Fibroblast of lung (primary cell): ENCODE results near the gene OR6C70. TPM values are rescaled to one million over a fixed set of nuclear protein-coding genes. Genes with fewer than 3 reads are reported as not detected.
"Not testable (repeated sequence)": the region's sequence is repeated elsewhere in the genome, so short reads cannot be mapped to it uniquely, and the experiment has no call there.

Experiments used
- DNase-seq, 2 donors: peaks; one replicate each; pipeline versions ENCODE4 v3.0.0 to v3.0.0-alpha.2; 2010; ENCODE audit warnings: low read depth in 2 of 2
- H2AFZ ChIP-seq: 2 replicates; pipeline ENCODE4 v1.5.1; 2012; ENCODE audit warnings: low read length, control low read depth, inconsistent platforms
- H3K27ac ChIP-seq: 2 replicates; pipeline ENCODE4 v1.5.1; 2011; ENCODE audit warnings: low read length, control low read depth; ENCODE audit not compliant: insufficient read depth
- H3K27me3 ChIP-seq: 2 replicates; pipeline ENCODE4 v1.5.1; 2011; ENCODE audit warnings: mild to moderate bottlenecking, low read length; ENCODE audit not compliant: control insufficient read depth, insufficient read depth
- H3K36me3 ChIP-seq: 2 replicates; pipeline ENCODE4 v1.5.1; 2011; ENCODE audit warnings: low read length; ENCODE audit not compliant: control insufficient read depth, insufficient read depth
- H3K4me1 ChIP-seq: 2 replicates; pipeline ENCODE4 v1.5.1; 2011; ENCODE audit warnings: low read length; ENCODE audit not compliant: control insufficient read depth, insufficient read depth; ENCODE audit errors: extremely low read depth
- H3K4me2 ChIP-seq: 2 replicates; pipeline ENCODE4 v1.5.1; 2011; ENCODE audit warnings: low read length, control low read depth; ENCODE audit not compliant: insufficient read depth; ENCODE audit errors: extremely low read depth
- H3K4me3 ChIP-seq, 4 experiments: fragments of 200-600 bp in 1 of 4; sonication (generic) in 1 of 4; replicated peaks in 1 of 4; 2 replicates each; pipeline ENCODE4 v1.5.1; 2011 to 2016; ENCODE audit warnings: low read length in 4 of 4, low read depth in 3 of 4, mild to moderate bottlenecking in 3 of 4, control low read depth in 2 of 4, inconsistent platforms in 1 of 4, mixed read lengths in 1 of 4; ENCODE audit not compliant: insufficient read depth in 1 of 4; ENCODE audit errors: control extremely low read depth in 1 of 4
- H3K79me2 ChIP-seq: 2 replicates; pipeline ENCODE4 v1.5.1; 2012; ENCODE audit warnings: mild to moderate bottlenecking, low read length, inconsistent platforms; ENCODE audit not compliant: control insufficient read depth, insufficient read depth
- H3K9ac ChIP-seq: 2 replicates; pipeline ENCODE4 v1.5.1; 2011; ENCODE audit warnings: mild to moderate bottlenecking, low read length, control low read depth; ENCODE audit not compliant: insufficient read depth
- H3K9me3 ChIP-seq: 2 replicates; pipeline ENCODE4 v1.5.1; 2012; ENCODE audit warnings: low read depth, low read length; ENCODE audit not compliant: control insufficient read depth, insufficient read depth
- H4K20me1 ChIP-seq: 2 replicates; pipeline ENCODE4 v1.5.1; 2011; ENCODE audit warnings: low read length; ENCODE audit not compliant: control insufficient read depth, insufficient read depth; ENCODE audit errors: extremely low read depth
- EZH2 ChIP-seq: IDR thresholded peaks from 2 replicates; pipeline ENCODE4 v1.5.1; 2012; ENCODE audit warnings: low read length, control low read depth, mild to moderate bottlenecking; ENCODE audit errors: missing control alignments
- polyA plus RNA-seq, 2 donors: library from polyadenylated mRNA; depleted of rRNA in 1 of 2; stranded (reverse) in 1 of 2; unstranded in 1 of 2; fragments of >200 nt; gene quantifications; 2 replicates each; pipeline ENCODE4 v1.2.1, GENCODE V29; 2011 to 2012; ENCODE audit warnings: missing spikeins in 1 of 2
- total RNA-seq: library from RNA; depleted of rRNA; stranded (reverse); fragments of >200 nt; gene quantifications from 2 replicates; pipeline ENCODE4 v1.2.1, GENCODE V29; 2014
- TF ChIP-seq, protein P1 (sequence below), 2 donors: IDR thresholded peaks in 1 of 2; conservative IDR thresholded peaks in 1 of 2; 1 replicate in 1 of 2; 2 replicates in 1 of 2; pipeline ENCODE4 v1.5.1; 2011 to 2012; ENCODE audit warnings: low read length in 2 of 2, control low read depth in 1 of 2, inconsistent platforms in 1 of 2, low read depth in 1 of 2, mild to moderate bottlenecking in 1 of 2

OR6C70 gene
- total and polyA plus RNA-seq, 2 donors (not counting 1 experiment from before 2014, with no cell fraction given) = not detected

- DNase-seq = no peak
- H3K4me3 ChIP-seq = no peak within 1 kb of the TSS
- H3K9ac ChIP-seq = no peak within 1 kb of the TSS
- H3K27ac ChIP-seq = no peak within 1 kb of the TSS
- no peaks in the 10 kb centered on the region for H3K36me3 ChIP-seq
- no peak within 1 kb of the TSS for H3K4me2 ChIP-seq
- H2AFZ ChIP-seq = no peak within 1 kb of the TSS
- TF ChIP-seq, protein P1, sequence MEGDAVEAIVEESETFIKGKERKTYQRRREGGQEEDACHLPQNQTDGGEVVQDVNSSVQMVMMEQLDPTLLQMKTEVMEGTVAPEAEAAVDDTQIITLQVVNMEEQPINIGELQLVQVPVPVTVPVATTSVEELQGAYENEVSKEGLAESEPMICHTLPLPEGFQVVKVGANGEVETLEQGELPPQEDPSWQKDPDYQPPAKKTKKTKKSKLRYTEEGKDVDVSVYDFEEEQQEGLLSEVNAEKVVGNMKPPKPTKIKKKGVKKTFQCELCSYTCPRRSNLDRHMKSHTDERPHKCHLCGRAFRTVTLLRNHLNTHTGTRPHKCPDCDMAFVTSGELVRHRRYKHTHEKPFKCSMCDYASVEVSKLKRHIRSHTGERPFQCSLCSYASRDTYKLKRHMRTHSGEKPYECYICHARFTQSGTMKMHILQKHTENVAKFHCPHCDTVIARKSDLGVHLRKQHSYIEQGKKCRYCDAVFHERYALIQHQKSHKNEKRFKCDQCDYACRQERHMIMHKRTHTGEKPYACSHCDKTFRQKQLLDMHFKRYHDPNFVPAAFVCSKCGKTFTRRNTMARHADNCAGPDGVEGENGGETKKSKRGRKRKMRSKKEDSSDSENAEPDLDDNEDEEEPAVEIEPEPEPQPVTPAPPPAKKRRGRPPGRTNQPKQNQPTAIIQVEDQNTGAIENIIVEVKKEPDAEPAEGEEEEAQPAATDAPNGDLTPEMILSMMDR (conservative IDR thresholded peaks at IDR 0.05 in 1 of 2, IDR thresholded peaks at IDR 0.05 in 1 of 2; ENCODE audit: low read depth in 1 of 2, low read length in 2 of 2) = no peak
- no peak for TF ChIP-seq EZH2
- H3K79me2 ChIP-seq = no peaks in the 10 kb centered on the region
- H3K27me3 ChIP-seq = no peaks in the 10 kb centered on the region
- no peaks in the 10 kb centered on the region for H4K20me1 ChIP-seq
- no peaks in the 10 kb centered on the region for H3K9me3 ChIP-seq
- no peaks in the 10 kb centered on the region for H3K4me1 ChIP-seq
These were observed 26.2 kb downstream of the OR6C70 start, which contains the start of gene OR6C2 for GRCh38 chr12:55443776-55444175. OR6C2 (plus strand) TSS chr12:55444076; CDS start chr12:55452214, 8,138 bp downstream.

- not testable (repeated sequence) for H3K4me1 ChIP-seq, H3K79me2 ChIP-seq, H3K36me3 ChIP-seq, H2AFZ ChIP-seq, H3K9me3 ChIP-seq, H3K4me2 ChIP-seq, DNase-seq, H3K27me3 ChIP-seq, H3K27ac ChIP-seq, H4K20me1 ChIP-seq, H3K9ac ChIP-seq, H3K4me3 ChIP-seq
These were observed 28.7 kb downstream of the OR6C70 start for GRCh38 chr12:55441233-55441632.

DNA sequence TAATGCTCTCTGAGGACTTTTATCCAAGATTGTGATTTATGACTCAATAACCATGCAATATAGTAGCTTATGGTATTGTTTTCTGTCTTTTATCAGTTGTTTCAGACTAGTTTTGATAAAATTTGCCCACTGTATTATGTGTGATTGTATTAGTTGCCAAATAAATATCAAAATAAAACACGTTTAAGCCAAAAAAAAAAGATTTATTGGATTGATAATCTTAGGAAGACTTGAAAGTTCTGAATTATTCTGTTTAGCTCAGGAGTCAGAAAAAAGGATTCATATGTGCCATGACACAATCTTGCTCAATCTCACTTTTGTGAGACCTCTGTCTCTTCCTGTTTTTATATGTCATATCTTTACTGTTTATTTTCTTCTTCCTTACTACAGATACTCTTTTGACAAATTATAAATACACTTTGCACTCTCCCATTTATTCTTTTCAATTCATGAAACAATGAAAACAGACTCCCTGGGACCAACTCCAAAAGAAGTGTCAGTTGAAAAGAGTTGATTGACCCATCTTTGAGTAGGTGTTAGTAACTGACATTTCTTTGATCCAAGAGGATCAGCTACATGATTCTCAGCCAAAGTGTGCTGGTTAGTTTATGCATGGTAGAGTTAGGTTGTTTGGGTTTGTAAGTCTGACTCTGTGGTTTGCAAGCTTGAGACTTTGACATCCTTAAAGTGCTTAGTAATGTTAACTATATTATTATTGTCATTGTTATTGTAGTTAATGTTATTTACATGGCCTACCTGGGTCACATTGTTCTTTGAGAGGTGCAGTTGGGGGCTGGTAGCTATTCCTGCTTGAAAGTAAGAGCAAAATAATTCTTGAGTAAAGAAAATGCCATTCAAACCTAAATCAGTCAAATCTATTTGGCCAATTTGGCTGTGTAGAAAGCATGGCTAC is 41.4 kb downstream of the OR6C70 start:
- no peaks in the 10 kb centered on the region for H3K79me2 ChIP-seq
- no peak overlapping the region for H2AFZ ChIP-seq
- no peak overlapping the region for H3K4me3 ChIP-seq
- no peak overlapping the region for H3K4me2 ChIP-seq
- H3K27ac ChIP-seq = no peak overlapping the region
- no peaks in the 10 kb centered on the region for H3K36me3 ChIP-seq
- H3K4me1 ChIP-seq = no peaks in the 10 kb centered on the region
- H3K27me3 ChIP-seq = no peaks in the 10 kb centered on the region
- no peak for DNase-seq
- TF ChIP-seq, protein P1 (conservative IDR thresholded peaks at IDR 0.05 in 1 of 2, IDR thresholded peaks at IDR 0.05 in 1 of 2; ENCODE audit: low read depth in 1 of 2, low read length in 2 of 2) = no peak
- TF ChIP-seq EZH2 = no peak
- no peaks in the 10 kb centered on the region for H3K9me3 ChIP-seq
- H3K9ac ChIP-seq = no peak overlapping the region
- H4K20me1 ChIP-seq = no peaks in the 10 kb centered on the region
